Measurements from ENCODE around the gene PFN1. TPM values are rescaled to one million over a fixed set of nuclear protein-coding genes. Genes with fewer than 3 reads are reported as not detected.
"Not testable (repeated sequence)": the region's sequence is repeated elsewhere in the genome, so short reads cannot be mapped to it uniquely, and the experiment has no call there.

Gene PFN1
- total RNA-seq, 1 donor from 2014 or later = 874 TPM

DNA sequence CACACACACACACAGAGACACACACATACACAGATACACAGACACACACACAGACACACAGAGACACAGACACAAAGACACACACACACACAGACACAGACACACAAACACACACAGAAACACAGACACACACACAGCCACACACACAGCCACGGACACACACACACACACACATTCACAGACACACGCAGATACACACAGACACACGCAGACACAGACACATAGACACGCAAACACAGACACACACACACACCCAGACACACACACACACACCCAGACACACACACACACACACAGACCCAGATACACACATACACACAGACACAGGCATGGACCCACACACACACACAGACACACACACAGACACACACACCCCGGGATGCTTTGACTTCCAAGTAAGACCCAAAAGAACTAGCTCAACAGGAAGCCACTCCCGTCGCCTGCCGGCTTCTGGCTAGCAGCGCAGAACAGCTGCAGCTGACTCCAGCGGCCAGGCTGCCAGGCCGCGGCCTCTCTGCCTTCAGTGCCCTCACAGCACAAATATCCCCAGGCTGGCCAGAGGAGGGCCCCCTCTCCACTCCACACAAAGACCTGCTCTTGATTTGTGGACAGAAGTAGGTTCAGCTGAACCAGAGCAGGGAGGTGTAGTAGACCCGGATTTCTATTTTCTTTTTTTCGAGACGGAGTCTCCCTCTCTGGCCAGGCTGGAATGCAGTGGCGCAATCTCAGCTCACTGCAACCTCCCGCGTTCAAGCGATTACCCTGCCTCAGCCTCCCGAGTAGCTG, 39.4 kb downstream of the PFN1 start:
- H3K27ac Mint-ChIP-seq (ENCODE audit: unreplicated experiment) = no peak overlapping the region
- peaks cover 8% of the 10 kb centered on the region for H3K27me3 Mint-ChIP-seq (ENCODE audit: unreplicated experiment)
- H3K4me1 Mint-ChIP-seq (ENCODE audit: unreplicated experiment) = no peaks in the 10 kb centered on the region
- no peak overlapping the region for H3K4me3 Mint-ChIP-seq (ENCODE audit: unreplicated experiment)
- TF ChIP-seq CTCF (IDR thresholded peaks at IDR 0.05; ENCODE audit: unreplicated experiment) = peak; percentile 59
- no peaks in the 10 kb centered on the region for H3K36me3 Mint-ChIP-seq (ENCODE audit: low read depth, unreplicated experiment)
- no peaks in the 10 kb centered on the region for H3K9me3 Mint-ChIP-seq (ENCODE audit: unreplicated experiment)
- DNase-seq (ENCODE audit: low spot score) = peak; percentile 88

DNA sequence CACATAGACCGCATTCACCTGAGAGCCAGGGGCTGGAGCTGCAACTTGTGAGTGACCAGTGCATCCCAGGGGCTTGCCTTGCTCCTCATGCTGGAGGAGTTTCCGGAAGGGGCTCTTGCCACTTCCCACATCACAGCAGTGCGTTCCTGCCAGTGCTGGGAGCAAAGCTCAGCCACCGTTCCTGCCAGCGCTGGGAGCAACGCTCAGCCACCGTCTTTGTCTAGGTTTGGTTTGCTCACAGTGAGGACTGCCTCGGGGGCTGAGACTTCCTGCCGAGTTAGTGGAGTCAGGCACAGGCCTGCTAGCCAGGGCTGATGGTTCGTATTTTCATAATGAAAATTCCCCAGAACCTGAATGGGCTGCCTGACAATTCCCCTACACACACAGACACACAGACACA, 40.0 kb downstream of the PFN1 start:
- no peaks in the 10 kb centered on the region for H3K4me1 Mint-ChIP-seq (ENCODE audit: unreplicated experiment)
- no peak overlapping the region for H3K4me3 Mint-ChIP-seq (ENCODE audit: unreplicated experiment)
- no peaks in the 10 kb centered on the region for H3K36me3 Mint-ChIP-seq (ENCODE audit: low read depth, unreplicated experiment)
- TF ChIP-seq CTCF (IDR thresholded peaks at IDR 0.05; ENCODE audit: unreplicated experiment) = no peak
- H3K27me3 Mint-ChIP-seq (ENCODE audit: unreplicated experiment) = peaks cover 9% of the 10 kb centered on the region
- no peaks in the 10 kb centered on the region for H3K9me3 Mint-ChIP-seq (ENCODE audit: unreplicated experiment)
- peak; percentile 33 for DNase-seq (ENCODE audit: low spot score)
- no peak overlapping the region for H3K27ac Mint-ChIP-seq (ENCODE audit: unreplicated experiment)

- H3K9me3 Mint-ChIP-seq (ENCODE audit: unreplicated experiment); H3K27ac Mint-ChIP-seq (ENCODE audit: unreplicated experiment): not testable (repeated sequence)
- H3K27me3 Mint-ChIP-seq (ENCODE audit: unreplicated experiment) = peaks cover 11% of the 10 kb centered on the region
Measured at GRCh38 chr17:4906642-4907041, 41.7 kb downstream of the PFN1 start.

DNA sequence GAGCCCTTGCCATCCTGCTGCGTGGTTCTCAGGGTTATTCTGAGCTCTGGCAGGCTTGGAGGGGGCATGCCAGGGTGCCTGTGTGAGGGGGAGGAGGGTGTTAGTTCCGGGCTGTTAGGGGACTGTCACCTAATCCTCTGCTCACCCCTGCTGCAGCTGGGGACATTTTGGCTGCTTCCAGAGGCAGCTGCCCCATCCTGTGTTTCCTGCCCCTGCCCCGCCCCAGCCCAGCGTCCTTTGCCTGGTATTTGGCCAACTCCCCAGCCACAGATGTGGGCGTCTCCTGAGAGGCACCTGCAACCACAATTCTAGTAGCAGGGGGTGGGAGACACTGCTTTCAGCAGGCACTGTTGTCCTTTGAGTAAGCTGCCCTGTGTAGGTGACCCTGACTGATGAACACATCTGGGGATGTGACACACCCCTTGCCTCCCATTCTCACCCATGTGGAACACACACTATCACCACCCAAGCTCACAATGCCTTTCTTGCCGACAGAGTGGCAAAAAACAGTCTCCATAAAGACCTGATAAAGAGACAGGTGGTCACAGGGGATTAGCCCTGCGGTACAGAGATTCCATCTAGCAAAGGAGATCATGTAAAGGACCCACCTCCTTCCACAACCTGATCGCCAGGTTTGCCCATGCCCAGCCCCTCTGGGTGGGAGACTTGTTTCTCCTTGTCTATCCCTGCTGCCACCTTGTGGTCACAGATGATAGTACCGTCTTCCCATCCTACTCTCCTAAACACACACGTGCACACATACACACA, 45.1 kb downstream of the PFN1 start, which contains the start of gene CHRNE:
Gene CHRNE (minus strand): TSS at position 48 of the 768 bp plus-strand sequence. CDS start 35 bp downstream, at position 13.
- H3K4me3 Mint-ChIP-seq (ENCODE audit: unreplicated experiment) = no peak within 1 kb of the TSS
- peaks cover 5% of the 10 kb centered on the region for H3K4me1 Mint-ChIP-seq (ENCODE audit: unreplicated experiment)
- DNase-seq (ENCODE audit: low spot score) = peak; percentile 80
- H3K27ac Mint-ChIP-seq (ENCODE audit: unreplicated experiment) = peak within 1 kb of the TSS; percentile 7
- peak; percentile 68 for TF ChIP-seq CTCF (IDR thresholded peaks at IDR 0.05; ENCODE audit: unreplicated experiment)
- H3K36me3 Mint-ChIP-seq (ENCODE audit: low read depth, unreplicated experiment) = peaks cover 4% of the 10 kb centered on the region
- no peaks in the 10 kb centered on the region for H3K9me3 Mint-ChIP-seq (ENCODE audit: unreplicated experiment)
- peaks cover 19% of the 10 kb centered on the region for H3K27me3 Mint-ChIP-seq (ENCODE audit: unreplicated experiment)

More at GRCh38 chr17:4906642-4907041, 41.7 kb downstream of the PFN1 start:
- not testable (repeated sequence) for DNase-seq (ENCODE audit: low spot score); H3K36me3 Mint-ChIP-seq (ENCODE audit: low read depth, unreplicated experiment); H3K4me1 Mint-ChIP-seq (ENCODE audit: unreplicated experiment); H3K4me3 Mint-ChIP-seq (ENCODE audit: unreplicated experiment)

DNA sequence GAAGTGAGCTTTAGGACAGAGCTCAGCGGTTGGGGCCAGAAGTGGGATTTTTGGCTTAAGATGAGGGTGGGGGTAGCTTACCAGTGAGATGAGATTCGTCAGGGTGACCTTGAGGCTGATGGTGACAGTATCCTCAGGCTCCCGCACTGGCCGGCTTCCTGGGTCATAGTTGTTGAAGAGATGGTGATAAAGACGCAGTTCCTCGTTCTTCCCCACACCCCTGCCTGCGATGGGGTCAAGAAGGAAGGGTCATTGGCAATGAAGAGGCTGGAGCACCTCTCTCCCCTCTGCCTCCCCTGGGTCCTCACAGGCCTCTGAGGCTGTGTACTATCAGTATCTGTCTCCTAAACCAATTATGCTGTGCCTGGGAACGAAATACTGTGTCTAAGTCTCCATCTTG, 45.8 kb downstream of the PFN1 start:
- H3K27ac Mint-ChIP-seq (ENCODE audit: unreplicated experiment) = no peak overlapping the region

More for the DNA sequence above, 45.8 kb downstream of the PFN1 start:
- Mint-ChIP-seq H3K4me1 (ENCODE audit: unreplicated experiment) (peaks cover 7% of the 10 kb centered on the region), H3K9me3 (ENCODE audit: unreplicated experiment) (no peaks in the 10 kb centered on the region), H3K4me3 (ENCODE audit: unreplicated experiment) (no peak overlapping the region), H3K27me3 (ENCODE audit: unreplicated experiment) (peaks cover 19% of the 10 kb centered on the region), H3K36me3 (ENCODE audit: low read depth, unreplicated experiment) (peaks cover 6% of the 10 kb centered on the region)
- no peak for DNase-seq (ENCODE audit: low spot score)
- TF ChIP-seq CTCF (IDR thresholded peaks at IDR 0.05; ENCODE audit: unreplicated experiment) = no peak

Measured in endothelial cell (in vitro differentiated cells).